ENCODE data around the gene MYO7B.

The MYO7B gene

GRCh38 chr2:127637236-127637630, 101.8 kb downstream of the MYO7B start:
- Histone ChIP-seq H3K9me3 (replicated peaks in 1 of 2; ENCODE audit: control insufficient read depth in 2 of 2, insufficient read depth in 1 of 2, low read depth in 1 of 2, low read length in 2 of 2) (no peaks in the 10 kb centered on the region), H2AFZ (ENCODE audit: low read length) (peak overlapping the region; percentile 85), H3K4me1 (ENCODE audit: control insufficient read depth in 2 of 2, insufficient read depth in 1 of 2, low read depth in 1 of 2, low read length in 2 of 2) (peaks cover 7 to 16% of the 10 kb centered on the region in 2 donors), H2AK5ac (ENCODE audit: low read depth, low read length) (peak overlapping the region; percentile 97), H3K9ac (ENCODE audit: low read depth, low read length, poor library complexity) (no peak overlapping the region), H4K91ac (ENCODE audit: low read depth, low read length, poor library complexity) (no peak overlapping the region), H2BK5ac (ENCODE audit: low read length) (peak overlapping the region; percentile 39), H3K36me3 (replicated peaks in 1 of 2; ENCODE audit: control insufficient read depth in 2 of 2, insufficient read depth in 2 of 2, low read length in 2 of 2) (no peaks in the 10 kb centered on the region), H2BK12ac (ENCODE audit: low read length) (peak overlapping the region; percentile 41), H3K18ac (ENCODE audit: low read length) (peak overlapping the region; percentile 93), H3K14ac (ENCODE audit: low read length) (peak overlapping the region; percentile 82), H3K4ac (ENCODE audit: low read length) (peak overlapping the region; percentile 37), H2BK120ac (ENCODE audit: low read depth, low read length) (peak overlapping the region; percentile 61), H3K79me1 (ENCODE audit: low read depth, low read length) (no peaks in the 10 kb centered on the region), H3K27me3 (ENCODE audit: control insufficient read depth in 3 of 3, insufficient read depth in 3 of 3, low read depth in 1 of 3, low read length in 3 of 3) (no peaks in the 10 kb centered on the region), H4K8ac (ENCODE audit: low read depth, low read length) (peak overlapping the region; percentile 82), H2BK15ac (ENCODE audit: low read length) (peak overlapping the region; percentile 64), H3K27ac (replicated peaks; ENCODE audit: low read length) (no peak overlapping the region), H3K4me3 (ENCODE audit: low read length in 2 of 2) (no peak overlapping the region), H3K4me2 (ENCODE audit: insufficient read depth, low read length, poor library complexity, severe bottlenecking) (no peak overlapping the region), H3K23ac (ENCODE audit: low read depth, low read length, poor library complexity) (peak overlapping the region; percentile 73)
- DNase-seq (ENCODE audit: low spot score): no peak
- no CpG with 5 or more reads among the region's 13 CpGs for WGBS, 2 donors (ENCODE audit: extremely low coverage in 2 of 2, insufficient read length in 2 of 2, insufficient replicate concordance in 1 of 2)

- H2AK5ac ChIP-seq (ENCODE audit: low read depth, low read length): peak overlapping the region; percentile 97
- peak overlapping the region; percentile 70 for H3K9ac ChIP-seq (ENCODE audit: low read depth, low read length, poor library complexity)
- peaks cover 7 to 16% of the 10 kb centered on the region in 2 donors for H3K4me1 ChIP-seq (ENCODE audit: control insufficient read depth in 2 of 2, insufficient read depth in 1 of 2, low read depth in 1 of 2, low read length in 2 of 2)
- peak overlapping the region; percentile 82 for H3K14ac ChIP-seq (ENCODE audit: low read length)
- peak overlapping the region; percentile 98 for H2BK12ac ChIP-seq (ENCODE audit: low read length)
- peak overlapping the region; percentile 96 for H4K8ac ChIP-seq (ENCODE audit: low read depth, low read length)
- H2BK120ac ChIP-seq (ENCODE audit: low read depth, low read length): peak overlapping the region; percentile 87
- no peaks in the 10 kb centered on the region for H3K9me3 ChIP-seq (replicated peaks in 1 of 2; ENCODE audit: control insufficient read depth in 2 of 2, insufficient read depth in 1 of 2, low read depth in 1 of 2, low read length in 2 of 2)
- no peaks in the 10 kb centered on the region for H3K36me3 ChIP-seq (replicated peaks in 1 of 2; ENCODE audit: control insufficient read depth in 2 of 2, insufficient read depth in 2 of 2, low read length in 2 of 2)
- no peak overlapping the region for H3K4ac ChIP-seq (ENCODE audit: low read length)
- no peak overlapping the region for H3K27ac ChIP-seq (replicated peaks; ENCODE audit: low read length)
- H3K27me3 ChIP-seq (ENCODE audit: control insufficient read depth in 3 of 3, insufficient read depth in 3 of 3, low read depth in 1 of 3, low read length in 3 of 3): no peaks in the 10 kb centered on the region
- no peak for DNase-seq (ENCODE audit: low spot score)
- H2BK15ac ChIP-seq (ENCODE audit: low read length): peak overlapping the region; percentile 91
- no peak overlapping the region for H3K4me3 ChIP-seq (ENCODE audit: low read length in 2 of 2)
- no peak overlapping the region for H3K4me2 ChIP-seq (ENCODE audit: insufficient read depth, low read length, poor library complexity, severe bottlenecking)
- no peak overlapping the region for H4K91ac ChIP-seq (ENCODE audit: low read depth, low read length, poor library complexity)
- no peak overlapping the region for H2BK5ac ChIP-seq (ENCODE audit: low read length)
- H3K18ac ChIP-seq (ENCODE audit: low read length): peak overlapping the region; percentile 96
- H3K23ac ChIP-seq (ENCODE audit: low read depth, low read length, poor library complexity): peak overlapping the region; percentile 91
- peak overlapping the region; percentile 85 for H2AFZ ChIP-seq (ENCODE audit: low read length)
- H3K79me1 ChIP-seq (ENCODE audit: low read depth, low read length): no peaks in the 10 kb centered on the region
- WGBS, 2 donors (ENCODE audit: extremely low coverage in 2 of 2, insufficient read length in 2 of 2, insufficient replicate concordance in 1 of 2): no CpG with 5 or more reads among the region's 8 CpGs
These were observed 102.3 kb downstream of the MYO7B start for GRCh38 chr2:127637725-127638252.

GRCh38 chr2:127638361-127639110, 103.1 kb downstream of the MYO7B start:
- Histone ChIP-seq H3K9me3 (replicated peaks in 1 of 2; ENCODE audit: control insufficient read depth in 2 of 2, insufficient read depth in 1 of 2, low read depth in 1 of 2, low read length in 2 of 2) (no peaks in the 10 kb centered on the region), H2BK15ac (ENCODE audit: low read length) (peak overlapping the region; percentile 91), H3K27me3 (ENCODE audit: control insufficient read depth in 3 of 3, insufficient read depth in 3 of 3, low read depth in 1 of 3, low read length in 3 of 3) (no peaks in the 10 kb centered on the region), H3K23ac (ENCODE audit: low read depth, low read length, poor library complexity) (peak overlapping the region; percentile 91), H2AK5ac (ENCODE audit: low read depth, low read length) (peak overlapping the region; percentile 96), H3K79me1 (ENCODE audit: low read depth, low read length) (no peaks in the 10 kb centered on the region), H3K4me2 (ENCODE audit: insufficient read depth, low read length, poor library complexity, severe bottlenecking) (no peak overlapping the region), H3K27ac (replicated peaks; ENCODE audit: low read length) (no peak overlapping the region), H4K91ac (ENCODE audit: low read depth, low read length, poor library complexity) (peak overlapping the region; percentile 81), H3K14ac (ENCODE audit: low read length) (peak overlapping the region; percentile 4), H4K8ac (ENCODE audit: low read depth, low read length) (peak overlapping the region; percentile 23), H2AFZ (ENCODE audit: low read length) (peak overlapping the region; percentile 85), H3K9ac (ENCODE audit: low read depth, low read length, poor library complexity) (peak overlapping the region; percentile 15), H3K4ac (ENCODE audit: low read length) (peak overlapping the region; percentile 46), H2BK120ac (ENCODE audit: low read depth, low read length) (peak overlapping the region; percentile 87), H3K4me1 (ENCODE audit: control insufficient read depth in 2 of 2, insufficient read depth in 1 of 2, low read depth in 1 of 2, low read length in 2 of 2) (peaks cover 11 to 16% of the 10 kb centered on the region in 2 donors), H3K36me3 (replicated peaks in 1 of 2; ENCODE audit: control insufficient read depth in 2 of 2, insufficient read depth in 2 of 2, low read length in 2 of 2) (no peaks in the 10 kb centered on the region), H3K18ac (ENCODE audit: low read length) (peak overlapping the region; percentile 96), H2BK5ac (ENCODE audit: low read length) (no peak overlapping the region), H2BK12ac (ENCODE audit: low read length) (peak overlapping the region; percentile 25), H3K4me3 (ENCODE audit: low read length in 2 of 2) (no peak overlapping the region)
- WGBS, 2 donors (ENCODE audit: extremely low coverage in 2 of 2, insufficient read length in 2 of 2, insufficient replicate concordance in 1 of 2): no CpG with 5 or more reads among the region's 23 CpGs
- DNase-seq (ENCODE audit: low spot score): no peak

GRCh38 chr2:127639111-127639474, 103.6 kb downstream of the MYO7B start:
- H3K9me3 ChIP-seq (replicated peaks in 1 of 2; ENCODE audit: control insufficient read depth in 2 of 2, insufficient read depth in 1 of 2, low read depth in 1 of 2, low read length in 2 of 2): no peaks in the 10 kb centered on the region
- H3K27ac ChIP-seq (replicated peaks; ENCODE audit: low read length): no peak overlapping the region
- no peak overlapping the region for H2AK5ac ChIP-seq (ENCODE audit: low read depth, low read length)

More at GRCh38 chr2:127639111-127639474, 103.6 kb downstream of the MYO7B start:
- H3K14ac ChIP-seq (ENCODE audit: low read length): no peak overlapping the region
- H2BK5ac ChIP-seq (ENCODE audit: low read length): no peak overlapping the region
- H3K27me3 ChIP-seq (ENCODE audit: control insufficient read depth in 3 of 3, insufficient read depth in 3 of 3, low read depth in 1 of 3, low read length in 3 of 3): no peaks in the 10 kb centered on the region
- peaks cover 11 to 16% of the 10 kb centered on the region in 2 donors for H3K4me1 ChIP-seq (ENCODE audit: control insufficient read depth in 2 of 2, insufficient read depth in 1 of 2, low read depth in 1 of 2, low read length in 2 of 2)
- H3K18ac ChIP-seq (ENCODE audit: low read length): no peak overlapping the region
- H3K36me3 ChIP-seq (replicated peaks in 1 of 2; ENCODE audit: control insufficient read depth in 2 of 2, insufficient read depth in 2 of 2, low read length in 2 of 2): no peaks in the 10 kb centered on the region
- H4K8ac ChIP-seq (ENCODE audit: low read depth, low read length): no peak overlapping the region
- H3K4me2 ChIP-seq (ENCODE audit: insufficient read depth, low read length, poor library complexity, severe bottlenecking): no peak overlapping the region
- DNase-seq (ENCODE audit: low spot score): no peak
- H3K4me3 ChIP-seq (ENCODE audit: low read length in 2 of 2): no peak overlapping the region
- H2BK15ac ChIP-seq (ENCODE audit: low read length): no peak overlapping the region
- H3K9ac ChIP-seq (ENCODE audit: low read depth, low read length, poor library complexity): no peak overlapping the region
- H2AFZ ChIP-seq (ENCODE audit: low read length): no peak overlapping the region
- H3K23ac ChIP-seq (ENCODE audit: low read depth, low read length, poor library complexity): no peak overlapping the region
- H2BK12ac ChIP-seq (ENCODE audit: low read length): peak overlapping the region; percentile 25
- H2BK120ac ChIP-seq (ENCODE audit: low read depth, low read length): no peak overlapping the region
- no peak overlapping the region for H3K4ac ChIP-seq (ENCODE audit: low read length)
- H4K91ac ChIP-seq (ENCODE audit: low read depth, low read length, poor library complexity): no peak overlapping the region
- no CpG with 5 or more reads among the region's 13 CpGs for WGBS, 2 donors (ENCODE audit: extremely low coverage in 2 of 2, insufficient read length in 2 of 2, insufficient replicate concordance in 1 of 2)
- no peaks in the 10 kb centered on the region for H3K79me1 ChIP-seq (ENCODE audit: low read depth, low read length)
